ENCODE results near the gene TBC1D22A. TPM values are rescaled to one million over a fixed set of nuclear protein-coding genes. Genes with fewer than 3 reads are reported as not detected.

Gene TBC1D22A
- total and polyA plus RNA-seq, 8 donors, result 12.0 to 17.6 (median 15.3) TPM

- H3K36me3 ChIP-seq, result no peaks in the 10 kb centered on the region
- no peak overlapping the region for H3K4me3 ChIP-seq
- WGBS, 2 donors, result 93% methylated on average over 15 of the region's 15 CpGs
- H3K4me1 ChIP-seq, result no peaks in the 10 kb centered on the region
- FAIRE-seq (no peak), ATAC-seq (no peak), DNase-seq (no peak)
- intact Hi-C loops (cut with DNase I), result no loop called here
- H3K27ac ChIP-seq, result no peak overlapping the region
- TF ChIP-seq CTCF (IDR thresholded peaks at IDR 0.05), result no peak
- H3K27me3 ChIP-seq, result no peaks in the 10 kb centered on the region
- no peaks in the 10 kb centered on the region for H3K9me3 ChIP-seq
These were observed 132.6 kb downstream of the TBC1D22A start for GRCh38 chr22:46894851-46895640.

GRCh38 chr22:46895753-46896152, 133.3 kb downstream of the TBC1D22A start:
- 82 to 86% methylated on average over 11 of the region's 11 CpGs for WGBS, 2 donors
- intact Hi-C loops (cut with DNase I), result no loop called here
- H3K4me1 ChIP-seq, result no peaks in the 10 kb centered on the region
- ATAC-seq, result no peak
- H3K27ac ChIP-seq, result no peak overlapping the region
- no peak overlapping the region for H3K4me3 ChIP-seq
- FAIRE-seq, result no peak
- H3K9me3 ChIP-seq, result no peaks in the 10 kb centered on the region
- TF ChIP-seq CTCF (IDR thresholded peaks at IDR 0.05), result no peak
- H3K36me3 ChIP-seq, result no peaks in the 10 kb centered on the region
- no peak for DNase-seq
- H3K27me3 ChIP-seq, result no peaks in the 10 kb centered on the region

GRCh38 chr22:46896166-46896565, 133.7 kb downstream of the TBC1D22A start:
- 91 to 98% methylated on average over 4 of the region's 4 CpGs for whole genome bisulfite sequencing, 2 donors
- TF ChIP-seq CTCF (IDR thresholded peaks at IDR 0.05), result no peak
- Histone ChIP-seq H3K36me3 (no peaks in the 10 kb centered on the region), H3K27me3 (no peaks in the 10 kb centered on the region), H3K9me3 (no peaks in the 10 kb centered on the region), H3K27ac (no peak overlapping the region), H3K4me3 (no peak overlapping the region), H3K4me1 (no peaks in the 10 kb centered on the region)
- no peak for DNase-seq
- intact Hi-C loops (cut with DNase I), result no loop called here
- FAIRE-seq, result no peak
- ATAC-seq, result no peak

- no peak overlapping the region for H3K4me3 ChIP-seq
- no peak overlapping the region for H3K27ac ChIP-seq
- no peaks in the 10 kb centered on the region for H3K9me3 ChIP-seq
- peak in 1 of 4 donors; percentile 33 for ATAC-seq
- H3K4me1 ChIP-seq, result no peaks in the 10 kb centered on the region
- 78 to 84% methylated on average over 13 of the region's 13 CpGs for WGBS, 2 donors
- intact Hi-C loops (cut with DNase I), result no loop called here
- no peaks in the 10 kb centered on the region for H3K36me3 ChIP-seq
- no peak for DNase-seq
- H3K27me3 ChIP-seq, result no peaks in the 10 kb centered on the region
- no peak for TF ChIP-seq CTCF (IDR thresholded peaks at IDR 0.05)
- no peak for FAIRE-seq
These were observed 134.3 kb downstream of the TBC1D22A start for GRCh38 chr22:46896568-46897245.

GRCh38 chr22:46897246-46897623, 134.8 kb downstream of the TBC1D22A start:
- no peak for FAIRE-seq
- ATAC-seq, result no peak
- Histone ChIP-seq H3K36me3 (no peaks in the 10 kb centered on the region), H3K27ac (no peak overlapping the region), H3K4me3 (no peak overlapping the region), H3K4me1 (no peaks in the 10 kb centered on the region), H3K9me3 (no peaks in the 10 kb centered on the region), H3K27me3 (no peaks in the 10 kb centered on the region)
- TF ChIP-seq CTCF (IDR thresholded peaks at IDR 0.05), result no peak
- WGBS, 2 donors, result 95 to 100% methylated on average over 4 of the region's 4 CpGs
- no peak for DNase-seq
- intact Hi-C loops (cut with DNase I), result no loop called here
